SK-N-MC (cell line): ENCODE measurements around the gene BLTP3A.

Experiments
- EZH2 ChIP-seq: fragments of 200-600 bp; sonication (generic); IDR thresholded peaks from one replicate; pipeline ENCODE4 v1.6.1; 2017; ENCODE audit warnings: antibody characterized with exemption
- FOXP2 ChIP-seq: optimal IDR thresholded peaks from 2 replicates; pipeline ENCODE3; 2011; ENCODE audit warnings: mild to moderate bottlenecking, moderate library complexity; ENCODE audit not compliant: insufficient read depth; ENCODE audit errors: extremely low read length, control extremely low read depth
- POLR2AphosphoS5 ChIP-seq: IDR thresholded peaks from 2 replicates; pipeline ENCODE4 v1.6.1; 2012; ENCODE audit warnings: mild to moderate bottlenecking, low read depth, low read length, borderline replicate concordance

- TF ChIP-seq EZH2: no peak
- TF ChIP-seq POLR2AphosphoS5: no peak
- no peak for TF ChIP-seq FOXP2
These were observed 2.0 kb downstream of the BLTP3A start for GRCh38 chr6:34793877-34794276.
